ENCODE data around the gene RIMS1.

GRCh38 chr6:72035966-72036365 is 149.6 kb downstream of the RIMS1 start:
- TF ChIP-seq CTCF (IDR thresholded peaks at IDR 0.05; ENCODE audit: insufficient read depth, low read depth, low read length): no peak
- TF ChIP-seq EZH2 (IDR thresholded peaks at IDR 0.05; ENCODE audit: insufficient read depth, low read length): no peak

All from astrocyte (in vitro differentiated cells and primary cell).